ENCODE data around the gene CACFD1.

The CACFD1 gene

DNA sequence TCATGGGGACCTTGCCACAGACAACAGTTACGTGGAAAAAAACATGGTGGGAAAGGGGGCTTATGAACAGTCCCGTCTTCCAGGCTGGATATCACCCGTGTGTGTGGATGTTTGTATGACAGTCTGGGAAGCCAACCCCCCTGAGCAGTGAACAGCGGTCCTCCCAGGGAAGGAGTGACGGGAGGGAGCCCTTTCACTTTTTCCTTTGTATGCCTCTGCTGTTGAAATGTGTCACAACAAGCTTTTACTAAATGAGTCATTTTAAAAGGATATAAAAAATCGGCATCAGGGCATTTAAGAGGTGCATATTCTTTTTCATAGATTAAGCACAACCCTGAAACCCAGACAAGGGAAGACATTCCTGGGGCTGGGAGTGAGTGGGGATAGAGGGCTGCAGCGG is 59.9 kb downstream of the CACFD1 start:
- Histone ChIP-seq H3K4me3 (no peak overlapping the region), H3K27ac (no peak overlapping the region)
- TF ChIP-seq, protein P1, sequence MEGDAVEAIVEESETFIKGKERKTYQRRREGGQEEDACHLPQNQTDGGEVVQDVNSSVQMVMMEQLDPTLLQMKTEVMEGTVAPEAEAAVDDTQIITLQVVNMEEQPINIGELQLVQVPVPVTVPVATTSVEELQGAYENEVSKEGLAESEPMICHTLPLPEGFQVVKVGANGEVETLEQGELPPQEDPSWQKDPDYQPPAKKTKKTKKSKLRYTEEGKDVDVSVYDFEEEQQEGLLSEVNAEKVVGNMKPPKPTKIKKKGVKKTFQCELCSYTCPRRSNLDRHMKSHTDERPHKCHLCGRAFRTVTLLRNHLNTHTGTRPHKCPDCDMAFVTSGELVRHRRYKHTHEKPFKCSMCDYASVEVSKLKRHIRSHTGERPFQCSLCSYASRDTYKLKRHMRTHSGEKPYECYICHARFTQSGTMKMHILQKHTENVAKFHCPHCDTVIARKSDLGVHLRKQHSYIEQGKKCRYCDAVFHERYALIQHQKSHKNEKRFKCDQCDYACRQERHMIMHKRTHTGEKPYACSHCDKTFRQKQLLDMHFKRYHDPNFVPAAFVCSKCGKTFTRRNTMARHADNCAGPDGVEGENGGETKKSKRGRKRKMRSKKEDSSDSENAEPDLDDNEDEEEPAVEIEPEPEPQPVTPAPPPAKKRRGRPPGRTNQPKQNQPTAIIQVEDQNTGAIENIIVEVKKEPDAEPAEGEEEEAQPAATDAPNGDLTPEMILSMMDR (IDR thresholded peaks at IDR 0.05), result no peak
- DNase-seq (ENCODE audit: low spot score), result no peak

DNA sequence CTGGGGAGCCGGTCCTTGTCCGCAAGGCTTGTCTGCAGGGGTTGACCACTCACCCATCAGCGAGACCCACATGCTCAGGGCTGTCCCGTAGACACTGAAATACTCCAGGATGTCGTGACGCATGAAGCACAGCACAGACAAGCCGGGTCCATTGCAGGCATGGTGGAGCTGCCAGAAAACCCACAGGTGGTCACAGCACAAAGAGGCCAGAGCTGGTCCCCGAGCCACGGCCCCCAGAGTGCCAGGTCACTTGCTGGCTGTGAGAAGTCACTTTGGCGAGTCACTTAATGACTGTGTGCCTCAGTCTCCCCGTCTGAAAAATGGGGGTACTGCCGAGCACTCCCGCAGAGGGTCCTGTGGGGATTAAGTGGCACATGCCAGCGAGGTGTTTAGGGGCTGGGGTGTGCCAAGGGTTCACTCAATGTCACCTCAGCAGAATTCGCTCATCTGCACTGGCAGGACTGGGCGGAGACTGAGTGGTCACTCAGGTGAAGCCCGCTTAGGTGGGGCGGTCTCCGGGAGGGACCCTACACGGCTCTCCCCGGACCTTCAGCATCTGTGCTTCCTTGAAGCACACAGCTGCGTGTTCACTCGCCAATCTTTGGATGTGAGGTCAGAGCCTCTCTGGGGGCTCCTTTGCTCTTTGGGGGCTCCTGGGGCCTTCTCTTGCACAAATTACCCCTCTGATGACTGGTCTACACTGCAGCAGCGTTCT is 60.5 kb downstream of the CACFD1 start:
- Histone ChIP-seq H3K4me3 (no peak overlapping the region), H3K27ac (no peak overlapping the region)
- TF ChIP-seq, protein P1 (IDR thresholded peaks at IDR 0.05), result no peak
- DNase-seq (ENCODE audit: low spot score), result no peak

Data from coronary artery (tissue), 2 donors.